K562 (cell line): ENCODE measurements around the gene MFSD12. TPM values are rescaled to one million over a fixed set of nuclear protein-coding genes. Genes with fewer than 3 reads are reported as not detected.

Experiments
- CTCF ChIP-seq, 3 experiments: IDR thresholded peaks in 2 of 3; conservative IDR thresholded peaks in 1 of 3; 2 replicates each; pipeline ENCODE4 v1.5.1; 2011 to 2012; ENCODE audit warnings: low read length in 3 of 3, mild to moderate bottlenecking in 3 of 3, control low read depth in 2 of 3, improper control_type of control experiment in 1 of 3, inconsistent platforms in 1 of 3, low read depth in 1 of 3, mixed read lengths in 1 of 3, moderate library complexity in 1 of 3; ENCODE audit not compliant: insufficient read depth in 2 of 3
- CTCFL ChIP-seq: IDR thresholded peaks from 2 replicates; pipeline ENCODE4 v1.6.1; 2011; ENCODE audit warnings: borderline replicate concordance, low read depth, mild to moderate bottlenecking, moderate library complexity, low read length; ENCODE audit not compliant: insufficient read depth, poor library complexity, severe bottlenecking
- GMEB1 ChIP-seq: fragments of 250-450 bp; sonication (Bioruptor Pico); IDR thresholded peaks from 2 replicates; pipeline ENCODE4 v1.4.0; 2020; ENCODE audit warnings: mild to moderate bottlenecking
- MAZ ChIP-seq, 2 experiments: fragments of 450-650 bp in 1 of 2; sonication (generic) in 1 of 2; formaldehyde crosslinking; IDR thresholded peaks in 1 of 2; conservative IDR thresholded peaks in 1 of 2; 2 replicates each; pipeline versions ENCODE4 v1.4.0 to v1.5.0; 2020; ENCODE audit warnings: mild to moderate bottlenecking in 1 of 2, missing genetic modification reagents in 1 of 2
- NFIC ChIP-seq: fragments of 450-650 bp; IDR thresholded peaks from 2 replicates; pipeline ENCODE4 v1.6.1; 2017; ENCODE audit warnings: mild to moderate bottlenecking, inconsistent platforms
- REST ChIP-seq, 2 experiments: fragments of 450-650 bp; formaldehyde crosslinking in 1 of 2; IDR thresholded peaks; 2 replicates each; pipeline versions ENCODE4 v1.4.0 to v1.6.1; 2014 to 2020; ENCODE audit warnings: mild to moderate bottlenecking in 2 of 2, borderline replicate concordance in 1 of 2, low read depth in 1 of 2
- SREBF2 ChIP-seq: sonication (generic); formaldehyde crosslinking; IDR thresholded peaks from 2 replicates; pipeline ENCODE4 v1.4.0; 2020; ENCODE audit warnings: mild to moderate bottlenecking, missing genetic modification reagents
- ZBTB7A ChIP-seq: IDR thresholded peaks from 2 replicates; pipeline ENCODE4 v1.6.1; 2011; ENCODE audit warnings: low read depth, mild to moderate bottlenecking, low read length, moderate library complexity, borderline replicate concordance; ENCODE audit not compliant: control insufficient read depth
- ZNF639 ChIP-seq, 2 experiments: fragments of 200-800 bp in 1 of 2; sonication (Bioruptor generic) in 1 of 2; sonication (generic) in 1 of 2; formaldehyde crosslinking in 1 of 2; IDR thresholded peaks in 1 of 2; conservative IDR thresholded peaks in 1 of 2; 2 replicates each; pipeline versions ENCODE4 v1.5.0 to v1.6.1; 2016 to 2020; ENCODE audit warnings: missing compliant biosample characterization in 1 of 2, missing genetic modification characterization in 1 of 2, missing genetic modification reagents in 1 of 2
- polyA plus RNA-seq, 8 experiments: library from polyadenylated mRNA; depleted of rRNA in 4 of 8; stranded (reverse) in 5 of 8; unstranded in 3 of 8; fragments of >200 nt; fragmentation: Nextera tagmentation in 2 of 8; fragmentation: Illumina TruSeq in 1 of 8; extraction: Ambion mirVana in 2 of 8; extraction: Trizol in 1 of 8; gene quantifications; 2 replicates each; pipeline versions ENCODE4 v1.2.1 to v1.2.3, GENCODE V29; 2011 to 2014; ENCODE audit warnings: inconsistent platforms in 1 of 8, missing spikeins in 1 of 8
- total RNA-seq, 7 experiments: library from RNA; depleted of rRNA in 6 of 7; stranded (reverse); fragments of >200 nt in 6 of 7; fragmentation: Illumina TruSeq in 2 of 7; extraction: Trizol in 2 of 7; gene quantifications; 2 replicates each; pipeline versions ENCODE4 v1.2.1 to v1.2.3, GENCODE V29; 2011 to 2021; ENCODE audit warnings: low replicate concordance in 1 of 7

The MFSD12 gene
- total and polyA plus RNA-seq, 9 of the 15 experiments (the other 6 are each of a cell fraction or from before 2014, with no cell fraction given) = 0.69 to 112 (median 31.8) TPM

- TF ChIP-seq CTCFL = peak; percentile 82
- peak; percentile 78 to 82 (median 79) for TF ChIP-seq CTCF (IDR thresholded peaks at IDR 0.05 in 2 of 3, conservative IDR thresholded peaks at IDR 0.05 in 1 of 3; ENCODE audit: insufficient read depth in 2 of 3, low read depth in 1 of 3, low read length in 3 of 3)
- 0 out of 4 replicates have a peak, but pooled peaks of 1 of the 2 experiments have one; percentile 5 for TF ChIP-seq ZNF639 (CRISPR knock-in tag; conservative IDR thresholded peaks at IDR 0.05 in 1 of 2, IDR thresholded peaks at IDR 0.05 in 1 of 2)
- TF ChIP-seq ZBTB7A = peak; percentile 95
- TF ChIP-seq GMEB1 (CRISPR knock-in tag) = no peak
- no peak for TF ChIP-seq SREBF2 (CRISPR knock-in tag)
- peak in 1 of 2 experiments; percentile 40; a peak in 1 of 4 replicates for TF ChIP-seq MAZ (CRISPR knock-in tag; conservative IDR thresholded peaks at IDR 0.05 in 1 of 2, IDR thresholded peaks at IDR 0.05 in 1 of 2)
- TF ChIP-seq REST (IDR thresholded peaks at IDR 0.05; ENCODE audit: borderline replicate concordance) = peak; percentile 82
- TF ChIP-seq REST (CRISPR knock-in tag; IDR thresholded peaks at IDR 0.05; ENCODE audit: low read depth) = no peak
- TF ChIP-seq NFIC = peak; percentile 44; the same call in 1 of the 2 replicates
Observed at GRCh38 chr19:3586127-3586626, 28.8 kb upstream of the MFSD12 start (continued).
